HEK293 (cell line): ENCODE measurements around the gene NCAPD3.

Experiments used
- CTCF ChIA-PET: fragments of 350-600 bp; formaldehyde crosslinking; extraction: SDS; loops from one replicate; lab custom pipeline; 2021; ENCODE audit warnings: antibody characterized with exemption; lab: Yijun Ruan, JAX
- POLR2A ChIA-PET: fragments of 300-600 bp; formaldehyde crosslinking; extraction: SDS; loops from one replicate; lab custom pipeline; 2020; ENCODE audit warnings: antibody characterized with exemption, inconsistent platforms; lab: Yijun Ruan, JAX
- H3K27ac ChIP-seq: fragments of 200-500 bp; sonication (Bioruptor generic); 2 replicates; pipeline ENCODE4 v1.5.1; 2014; ENCODE audit warnings: low read depth, low read length, control low read depth, inconsistent platforms; ENCODE audit errors: extremely low read depth
- H3K36me3 ChIP-seq, 2 experiments: fragments of 200-500 bp in 1 of 2; sonication (Bioruptor generic) in 1 of 2; 1 replicate in 1 of 2; 2 replicates in 1 of 2; pipeline ENCODE4 v1.5.1; 2014 to 2017; ENCODE audit warnings: inconsistent platforms in 2 of 2, low read length in 2 of 2; ENCODE audit not compliant: control insufficient read depth in 2 of 2, insufficient read depth in 1 of 2
- H3K4me1 ChIP-seq: fragments of 200-500 bp; sonication (Bioruptor generic); 2 replicates; pipeline ENCODE4 v1.5.1; 2014; ENCODE audit warnings: mild to moderate bottlenecking, low read length, inconsistent platforms; ENCODE audit not compliant: control insufficient read depth, insufficient read depth
- H3K4me3 ChIP-seq: 2 replicates; pipeline ENCODE4 v1.5.1; 2011; ENCODE audit warnings: low read depth, mild to moderate bottlenecking, control low read depth, low read length, moderate library complexity
- H3K9me3 ChIP-seq: fragments of 200-500 bp; sonication (Bioruptor generic); 2 replicates; pipeline ENCODE4 v1.5.1; 2014; ENCODE audit warnings: low read depth, low read length, inconsistent platforms; ENCODE audit not compliant: control insufficient read depth, insufficient read depth
- SP2 ChIP-seq: fragments of 450-650 bp; formaldehyde crosslinking; IDR thresholded peaks from 2 replicates; pipeline ENCODE4 v1.5.1; 2016; ENCODE audit warnings: missing biosample characterization, missing genetic modification characterization
- YY1 ChIP-seq: fragments of 450-650 bp; formaldehyde crosslinking; IDR thresholded peaks from 2 replicates; pipeline ENCODE4 v1.5.1; 2018; ENCODE audit warnings: missing biosample characterization, missing genetic modification characterization
- ZNF19 ChIP-seq: fragments of 450-650 bp; formaldehyde crosslinking; IDR thresholded peaks from 2 replicates; pipeline ENCODE4; 2016; ENCODE audit warnings: missing biosample characterization, missing genetic modification characterization, low read depth
- ZNF2 ChIP-seq: fragments of 450-650 bp; formaldehyde crosslinking; IDR thresholded peaks from 2 replicates; pipeline ENCODE4 v1.5.1; 2016; ENCODE audit warnings: missing biosample characterization, missing genetic modification characterization
- ZNF221 ChIP-seq: fragments of 450-650 bp; formaldehyde crosslinking; IDR thresholded peaks from 2 replicates; pipeline ENCODE4 v1.5.1; 2017; ENCODE audit warnings: missing biosample characterization, missing genetic modification characterization, borderline replicate concordance
- ZNF664 ChIP-seq: fragments of 450-650 bp; formaldehyde crosslinking; IDR thresholded peaks from 2 replicates; pipeline ENCODE4 v1.5.1; 2016; ENCODE audit warnings: missing biosample characterization, missing genetic modification characterization
- ZNF768 ChIP-seq: fragments of 450-650 bp; formaldehyde crosslinking; IDR thresholded peaks from 2 replicates; pipeline ENCODE4 v1.5.1; 2018; ENCODE audit warnings: missing biosample characterization, mild to moderate bottlenecking, missing genetic modification characterization
- TF ChIP-seq, protein P1 (sequence below): fragments of 450-650 bp; formaldehyde crosslinking; IDR thresholded peaks from 2 replicates; pipeline ENCODE4 v1.5.1; 2016; ENCODE audit warnings: missing biosample characterization, missing genetic modification characterization, borderline replicate concordance
- TF ChIP-seq, protein P2 (sequence below): fragments of 450-650 bp; formaldehyde crosslinking; IDR thresholded peaks from 2 replicates; pipeline ENCODE4 v1.5.1; 2016; ENCODE audit warnings: missing biosample characterization, missing genetic modification characterization
- TF ChIP-seq, protein P3 (sequence below): fragments of 450-650 bp; formaldehyde crosslinking; IDR thresholded peaks from 2 replicates; pipeline ENCODE4 v1.5.1; 2016; ENCODE audit warnings: missing biosample characterization, missing genetic modification characterization

Gene NCAPD3

DNA sequence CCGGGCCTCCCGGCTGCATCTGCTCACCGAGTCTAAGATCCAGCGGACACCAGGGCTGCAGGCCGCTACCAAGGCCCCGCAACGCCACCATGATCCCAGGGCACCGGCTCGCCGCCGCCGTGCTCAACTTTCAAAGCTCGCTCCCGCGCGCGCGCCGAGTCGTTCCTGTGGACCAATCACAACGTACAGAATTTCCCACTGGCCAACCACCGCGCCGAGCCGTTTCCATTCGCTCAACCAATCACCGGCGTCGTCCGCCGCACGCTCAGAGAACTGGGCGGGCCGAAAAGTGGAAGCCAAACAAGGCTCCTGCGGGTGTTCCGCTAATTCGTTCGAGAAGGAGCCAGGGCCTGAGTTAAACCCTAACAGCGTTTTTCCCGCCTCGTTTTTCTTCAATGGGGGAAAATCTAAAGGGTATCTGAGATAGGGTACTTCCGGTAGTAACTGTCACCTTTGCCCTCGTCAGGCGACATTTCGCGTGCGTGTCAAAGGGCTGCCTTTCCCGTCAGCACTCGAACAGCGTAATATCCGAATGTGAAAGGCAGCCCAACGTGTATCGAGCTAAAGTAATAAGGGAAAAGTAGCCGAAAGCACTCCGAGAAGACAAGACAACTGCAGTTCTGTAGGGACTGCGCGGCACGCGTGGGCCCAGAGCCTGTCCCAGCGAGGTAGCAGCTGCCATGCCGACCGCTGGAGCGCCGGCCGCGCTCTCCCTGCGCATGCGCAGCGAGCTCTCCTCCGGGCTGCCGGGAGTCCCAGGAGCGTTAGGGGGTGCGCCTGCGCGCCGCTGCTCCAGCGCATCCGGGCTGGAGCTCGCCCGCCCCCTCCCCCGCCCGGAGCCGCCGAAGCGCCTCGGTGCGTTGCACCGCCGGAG, at the start of gene NCAPD3, which contains the start of gene VPS26B (continued):
- TF ChIP-seq, protein P1, sequence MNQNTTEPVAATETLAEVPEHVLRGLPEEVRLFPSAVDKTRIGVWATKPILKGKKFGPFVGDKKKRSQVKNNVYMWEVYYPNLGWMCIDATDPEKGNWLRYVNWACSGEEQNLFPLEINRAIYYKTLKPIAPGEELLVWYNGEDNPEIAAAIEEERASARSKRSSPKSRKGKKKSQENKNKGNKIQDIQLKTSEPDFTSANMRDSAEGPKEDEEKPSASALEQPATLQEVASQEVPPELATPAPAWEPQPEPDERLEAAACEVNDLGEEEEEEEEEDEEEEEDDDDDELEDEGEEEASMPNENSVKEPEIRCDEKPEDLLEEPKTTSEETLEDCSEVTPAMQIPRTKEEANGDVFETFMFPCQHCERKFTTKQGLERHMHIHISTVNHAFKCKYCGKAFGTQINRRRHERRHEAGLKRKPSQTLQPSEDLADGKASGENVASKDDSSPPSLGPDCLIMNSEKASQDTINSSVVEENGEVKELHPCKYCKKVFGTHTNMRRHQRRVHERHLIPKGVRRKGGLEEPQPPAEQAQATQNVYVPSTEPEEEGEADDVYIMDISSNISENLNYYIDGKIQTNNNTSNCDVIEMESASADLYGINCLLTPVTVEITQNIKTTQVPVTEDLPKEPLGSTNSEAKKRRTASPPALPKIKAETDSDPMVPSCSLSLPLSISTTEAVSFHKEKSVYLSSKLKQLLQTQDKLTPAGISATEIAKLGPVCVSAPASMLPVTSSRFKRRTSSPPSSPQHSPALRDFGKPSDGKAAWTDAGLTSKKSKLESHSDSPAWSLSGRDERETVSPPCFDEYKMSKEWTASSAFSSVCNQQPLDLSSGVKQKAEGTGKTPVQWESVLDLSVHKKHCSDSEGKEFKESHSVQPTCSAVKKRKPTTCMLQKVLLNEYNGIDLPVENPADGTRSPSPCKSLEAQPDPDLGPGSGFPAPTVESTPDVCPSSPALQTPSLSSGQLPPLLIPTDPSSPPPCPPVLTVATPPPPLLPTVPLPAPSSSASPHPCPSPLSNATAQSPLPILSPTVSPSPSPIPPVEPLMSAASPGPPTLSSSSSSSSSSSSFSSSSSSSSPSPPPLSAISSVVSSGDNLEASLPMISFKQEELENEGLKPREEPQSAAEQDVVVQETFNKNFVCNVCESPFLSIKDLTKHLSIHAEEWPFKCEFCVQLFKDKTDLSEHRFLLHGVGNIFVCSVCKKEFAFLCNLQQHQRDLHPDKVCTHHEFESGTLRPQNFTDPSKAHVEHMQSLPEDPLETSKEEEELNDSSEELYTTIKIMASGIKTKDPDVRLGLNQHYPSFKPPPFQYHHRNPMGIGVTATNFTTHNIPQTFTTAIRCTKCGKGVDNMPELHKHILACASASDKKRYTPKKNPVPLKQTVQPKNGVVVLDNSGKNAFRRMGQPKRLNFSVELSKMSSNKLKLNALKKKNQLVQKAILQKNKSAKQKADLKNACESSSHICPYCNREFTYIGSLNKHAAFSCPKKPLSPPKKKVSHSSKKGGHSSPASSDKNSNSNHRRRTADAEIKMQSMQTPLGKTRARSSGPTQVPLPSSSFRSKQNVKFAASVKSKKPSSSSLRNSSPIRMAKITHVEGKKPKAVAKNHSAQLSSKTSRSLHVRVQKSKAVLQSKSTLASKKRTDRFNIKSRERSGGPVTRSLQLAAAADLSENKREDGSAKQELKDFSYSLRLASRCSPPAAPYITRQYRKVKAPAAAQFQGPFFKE (tag by site-specific recombination): no peak
- TF ChIP-seq ZNF768 (tag by site-specific recombination) (no peak), SP2 (tag by site-specific recombination) (peak; percentile 90), ZNF19 (no peak), ZNF2 (tag by site-specific recombination) (peak; percentile 66)
- TF ChIP-seq, protein P2, sequence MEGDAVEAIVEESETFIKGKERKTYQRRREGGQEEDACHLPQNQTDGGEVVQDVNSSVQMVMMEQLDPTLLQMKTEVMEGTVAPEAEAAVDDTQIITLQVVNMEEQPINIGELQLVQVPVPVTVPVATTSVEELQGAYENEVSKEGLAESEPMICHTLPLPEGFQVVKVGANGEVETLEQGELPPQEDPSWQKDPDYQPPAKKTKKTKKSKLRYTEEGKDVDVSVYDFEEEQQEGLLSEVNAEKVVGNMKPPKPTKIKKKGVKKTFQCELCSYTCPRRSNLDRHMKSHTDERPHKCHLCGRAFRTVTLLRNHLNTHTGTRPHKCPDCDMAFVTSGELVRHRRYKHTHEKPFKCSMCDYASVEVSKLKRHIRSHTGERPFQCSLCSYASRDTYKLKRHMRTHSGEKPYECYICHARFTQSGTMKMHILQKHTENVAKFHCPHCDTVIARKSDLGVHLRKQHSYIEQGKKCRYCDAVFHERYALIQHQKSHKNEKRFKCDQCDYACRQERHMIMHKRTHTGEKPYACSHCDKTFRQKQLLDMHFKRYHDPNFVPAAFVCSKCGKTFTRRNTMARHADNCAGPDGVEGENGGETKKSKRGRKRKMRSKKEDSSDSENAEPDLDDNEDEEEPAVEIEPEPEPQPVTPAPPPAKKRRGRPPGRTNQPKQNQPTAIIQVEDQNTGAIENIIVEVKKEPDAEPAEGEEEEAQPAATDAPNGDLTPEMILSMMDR (tag by site-specific recombination): peak; percentile 8; the same call in 1 of the 2 replicates

DNA sequence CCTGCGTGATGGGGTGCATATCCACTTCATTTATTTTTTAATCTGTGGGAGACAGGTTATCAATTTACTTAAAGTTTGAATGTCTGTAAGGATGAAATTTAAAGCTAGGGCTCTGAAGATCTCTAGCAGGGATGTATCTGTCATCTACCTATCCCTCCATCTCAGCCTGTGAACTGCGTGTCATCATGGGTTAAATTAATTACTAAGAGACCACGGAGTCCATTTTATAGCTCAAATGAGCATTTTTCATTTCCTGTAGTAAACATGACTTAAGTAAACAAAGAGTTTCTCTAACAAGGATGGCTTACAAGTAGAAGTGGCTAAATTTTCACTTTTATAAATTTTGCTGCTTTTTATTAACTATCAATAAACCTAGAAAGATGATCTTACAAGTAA, 49.5 kb upstream of the NCAPD3 start:
- no peak for TF ChIP-seq ZNF221 (tag by site-specific recombination)
- TF ChIP-seq, protein P3, sequence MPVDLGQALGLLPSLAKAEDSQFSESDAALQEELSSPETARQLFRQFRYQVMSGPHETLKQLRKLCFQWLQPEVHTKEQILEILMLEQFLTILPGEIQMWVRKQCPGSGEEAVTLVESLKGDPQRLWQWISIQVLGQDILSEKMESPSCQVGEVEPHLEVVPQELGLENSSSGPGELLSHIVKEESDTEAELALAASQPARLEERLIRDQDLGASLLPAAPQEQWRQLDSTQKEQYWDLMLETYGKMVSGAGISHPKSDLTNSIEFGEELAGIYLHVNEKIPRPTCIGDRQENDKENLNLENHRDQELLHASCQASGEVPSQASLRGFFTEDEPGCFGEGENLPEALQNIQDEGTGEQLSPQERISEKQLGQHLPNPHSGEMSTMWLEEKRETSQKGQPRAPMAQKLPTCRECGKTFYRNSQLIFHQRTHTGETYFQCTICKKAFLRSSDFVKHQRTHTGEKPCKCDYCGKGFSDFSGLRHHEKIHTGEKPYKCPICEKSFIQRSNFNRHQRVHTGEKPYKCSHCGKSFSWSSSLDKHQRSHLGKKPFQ (tag by site-specific recombination): no peak
- no peak for TF ChIP-seq YY1
- 0 out of 2 replicates have a peak, but pooled peaks have one; percentile 39 for TF ChIP-seq ZNF664
- TF ChIP-seq, all 188 proteins: peak for 1
- Histone ChIP-seq H3K27ac (no peak overlapping the region), H3K4me3 (no peak overlapping the region), H3K4me1 (peaks cover 7% of the 10 kb centered on the region), H3K36me3 (peaks cover 0 to under 1% of the 10 kb centered on the region in 2 experiments; a peak in 1 of 3 replicates), H3K9me3 (no peaks in the 10 kb centered on the region)
- CTCF ChIA-PET: interaction anchor here (0.7 to 5.4 kb wide), 5 partner anchors 12 to 614 kb away, joined by 3 to 35 read pairs (median 4); no protein-coding TSS in a partner anchor
- POLR2A ChIA-PET: interaction anchor here (0.8 to 2.2 kb wide), 4 partner anchors 12 to 239 kb away, joined by 3 to 11 read pairs (median 8); partner anchors contain the start of genes ACAD8, NCAPD3, THYN1 and VPS26B
